ENCODE measurements around the gene FRS3. TPM values are rescaled to one million over a fixed set of nuclear protein-coding genes. Genes with fewer than 3 reads are reported as not detected.

The FRS3 gene
- total and polyA plus RNA-seq, 2 of the 8 experiments (the other 6 are each of a cell fraction or from before 2014, with no cell fraction given) = 3.4 to 4.4 TPM

- no peak overlapping the region for H3K56ac ChIP-seq (replicated peaks; ENCODE audit: insufficient read length, low read depth, low read length)
- H3K9me3 ChIP-seq (ENCODE audit: insufficient read depth in 2 of 2, low read depth in 1 of 2, low read length in 1 of 2) = no peaks in the 10 kb centered on the region
- TF ChIP-seq POU5F1 (IDR thresholded peaks at IDR 0.05; ENCODE audit: low read depth, low read length) (no peak), CEBPB (IDR thresholded peaks at IDR 0.05; ENCODE audit: low read depth, low read length) (no peak), CBX5 (IDR thresholded peaks at IDR 0.05; ENCODE audit: low read depth, low read length) (no peak), SP1 (IDR thresholded peaks at IDR 0.05; ENCODE audit: low read depth, low read length) (no peak), MAX (IDR thresholded peaks at IDR 0.05) (no peak), ATF3 (IDR thresholded peaks at IDR 0.05; ENCODE audit: insufficient read depth, low read depth, low read length) (no peak), TBP (IDR thresholded peaks at IDR 0.05; ENCODE audit: low read depth, low read length) (no peak), SRF (IDR thresholded peaks at IDR 0.05; ENCODE audit: low read depth, low read length) (no peak), ASH2L (IDR thresholded peaks at IDR 0.05; ENCODE audit: low read length) (no peak), SP4 (IDR thresholded peaks at IDR 0.05; ENCODE audit: low read length) (no peak), TCF12 (IDR thresholded peaks at IDR 0.05; ENCODE audit: low read depth, low read length) (no peak), RAD21 (IDR thresholded peaks at IDR 0.05 in 1 of 2, conservative IDR thresholded peaks at IDR 0.05 in 1 of 2; ENCODE audit: low read depth in 2 of 2, low read length in 2 of 2) (no peak)
- POLR2A ChIA-PET (ENCODE audit: partially characterized antibody) = interaction anchor here (0.6 kb wide), 1 partner anchor 215 kb away, joined by 3 read pairs; no protein-coding TSS in a partner anchor
- H3K79me1 ChIP-seq (ENCODE audit: low read depth, low read length) = no peaks in the 10 kb centered on the region
- H4K20me1 ChIP-seq (replicated peaks in 1 of 2; ENCODE audit: control insufficient read depth in 1 of 2, insufficient read depth in 2 of 2, low read length in 2 of 2) = peaks cover 0 to 1% of the 10 kb centered on the region in 2 experiments
- CTCF ChIA-PET (ENCODE audit: partially characterized antibody) = interaction anchor here (2.4 to 10.4 kb wide), 3 partner anchors 10 to 52 kb away, joined by 8 to 99 read pairs (median 13); no protein-coding TSS in a partner anchor
- peak overlapping the region; percentile 23 for H4K91ac ChIP-seq (replicated peaks; ENCODE audit: insufficient read length, low read length)
- FAIRE-seq (no peak), DNase-seq (ENCODE audit: low read depth in 1 of 2, low spot score in 2 of 2) (no peak)
- no peak overlapping the region for H3K18ac ChIP-seq (ENCODE audit: extremely low read depth, low read length)
- no peak overlapping the region for H4K5ac ChIP-seq (ENCODE audit: insufficient read length, low read depth, low read length)
- H3K4me3 ChIP-seq (ENCODE audit: extremely low read depth in 1 of 4, insufficient read depth in 2 of 4, low read depth in 3 of 4, low read length in 4 of 4) = no peak overlapping the region
- no peak overlapping the region for H3K4me2 ChIP-seq (ENCODE audit: insufficient read depth in 1 of 2, low read depth in 2 of 2, low read length in 2 of 2)
- H2AFZ ChIP-seq (ENCODE audit: low read length) = no peak overlapping the region
- H3K79me2 ChIP-seq (ENCODE audit: control insufficient read depth in 1 of 2, insufficient read depth in 2 of 2, low read length in 2 of 2) = no peaks in the 10 kb centered on the region
- no peak overlapping the region for H2BK120ac ChIP-seq (replicated peaks; ENCODE audit: low read depth, low read length)
- no peak overlapping the region for H3K4ac ChIP-seq (replicated peaks; ENCODE audit: insufficient read length, low read depth, low read length)
- no peak overlapping the region for H4K8ac ChIP-seq (ENCODE audit: extremely low read depth, insufficient read depth, low read length)
- no peak overlapping the region for H3K27ac ChIP-seq (ENCODE audit: low read depth, low read length)
- H2BK12ac ChIP-seq (ENCODE audit: low read depth, low read length) = no peak overlapping the region
- H2AK5ac ChIP-seq (ENCODE audit: low read depth, low read length) = no peak overlapping the region
- H2BK20ac ChIP-seq (ENCODE audit: low read length) = no peak overlapping the region
- H2BK15ac ChIP-seq (ENCODE audit: low read length) = no peak overlapping the region
- H3K23ac ChIP-seq (ENCODE audit: insufficient read length) = no peak overlapping the region
- H3K27me3 ChIP-seq (replicated peaks in 1 of 4; ENCODE audit: control insufficient read depth in 3 of 4, extremely low read depth in 1 of 4, insufficient read depth in 3 of 4, low read length in 3 of 4) = no peaks in the 10 kb centered on the region
- H3K23me2 ChIP-seq (ENCODE audit: low read depth, low read length) = no peaks in the 10 kb centered on the region; the same call in 1 of the 2 replicates
- H3K14ac ChIP-seq (ENCODE audit: insufficient read length) = no peak overlapping the region
- no peaks in the 10 kb centered on the region for H3K36me3 ChIP-seq (ENCODE audit: control insufficient read depth in 2 of 4, insufficient read depth in 4 of 4, low read length in 3 of 4)
- whole genome bisulfite sequencing, 2 experiments (ENCODE audit: extremely low coverage in 1 of 2, insufficient coverage in 1 of 2, insufficient read length in 1 of 2, insufficient replicate concordance in 2 of 2, low coverage in 1 of 2, low lambda C conversion rate in 2 of 2, missing lambda C conversion rate in 1 of 2) = 95% methylated on average over 7 of the region's 7 CpGs; no CpG with 5 or more reads in 1 of the 2 experiments
- no peak overlapping the region for H3K9ac ChIP-seq (replicated peaks in 1 of 4; ENCODE audit: extremely low read depth in 1 of 4, low read depth in 3 of 4, low read length in 3 of 4)
- H2BK5ac ChIP-seq (ENCODE audit: low read depth, low read length) = no peak overlapping the region
- H3K4me1 ChIP-seq (replicated peaks in 1 of 4; ENCODE audit: control insufficient read depth in 3 of 4, insufficient read depth in 4 of 4, low read length in 3 of 4) = peaks cover 0 to 13% (median 10%) of the 10 kb centered on the region in 4 experiments; a peak in 6 of 7 replicates
These were observed 55.5 kb downstream of the FRS3 start for GRCh38 chr6:41724228-41724580.
